ENCODE data around the gene DCAF8.

- TF ChIP-seq POLR2AphosphoS5 (IDR thresholded peaks at IDR 0.05) (no peak), POLR2A (IDR thresholded peaks at IDR 0.05) (no peak)
Observed at GRCh38 chr1:160243767-160244166, 18.6 kb downstream of the DCAF8 start.

Data from prostate gland (tissue), 1 donor.